Measurements from ENCODE around the gene L2HGDH.
A peak's percentile ranks its signal among the peaks of the same experiment; 100 is the strongest.
"Not testable (repeated sequence)": the region's sequence is repeated elsewhere in the genome, so short reads cannot be mapped to it uniquely, and the experiment has no call there.

L2HGDH gene

GRCh38 chr14:50311972-50312733, at the start of gene L2HGDH, which contains the start of gene DMAC2L:
L2HGDH (minus strand) TSS chr14:50312229; CDS start chr14:50312150, 79 bp downstream.
DMAC2L (plus strand) TSS chr14:50312324; CDS start chr14:50321488, 9,164 bp downstream.
- peak; percentile 77 to 88 (median 82) for DNase-seq (ENCODE audit: low read depth in 3 of 3)

DNA sequence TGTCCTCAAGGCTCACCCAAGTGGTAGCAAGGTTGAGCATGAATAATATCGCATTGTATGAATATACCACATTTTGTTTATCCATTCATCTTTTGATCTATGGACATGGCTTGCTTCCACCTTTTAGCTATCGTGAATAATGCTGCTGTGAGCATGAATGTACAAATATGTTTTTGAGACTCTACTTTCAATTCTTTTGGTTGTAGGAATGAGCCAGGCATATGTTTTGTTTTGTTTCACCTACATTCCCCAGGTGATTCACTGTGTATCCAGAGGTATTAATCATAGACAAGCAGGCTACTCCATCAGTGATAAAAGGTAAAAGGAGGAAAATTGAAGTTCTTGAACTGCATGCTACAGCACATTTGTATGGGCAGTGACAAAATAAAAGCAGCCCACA, 48.8 kb upstream of the L2HGDH start:
- DNase-seq (ENCODE audit: low read depth in 3 of 3): no peak

GRCh38 chr14:50360093-50360492, 48.1 kb upstream of the L2HGDH start:
- no peak for DNase-seq (ENCODE audit: low read depth in 3 of 3)

DNA sequence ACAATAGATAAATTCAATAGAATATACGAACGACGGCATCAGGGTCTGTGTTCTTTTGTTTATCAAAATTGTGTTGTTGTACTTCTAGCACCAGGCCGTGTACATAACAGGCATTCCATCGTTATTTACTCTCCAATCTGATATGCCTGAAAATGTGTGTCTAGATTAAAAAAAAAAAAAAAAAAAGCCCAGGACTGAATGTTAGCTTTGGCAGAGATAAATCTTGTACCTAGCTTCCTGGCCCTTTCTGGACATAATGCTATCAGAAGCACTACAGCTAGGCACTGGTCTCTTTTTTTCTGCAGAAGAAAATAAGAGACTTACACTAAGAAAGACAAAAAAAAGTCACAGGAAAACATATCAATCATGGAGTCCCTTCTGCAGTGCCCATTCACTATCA, 47.6 kb upstream of the L2HGDH start:
- DNase-seq (ENCODE audit: low read depth in 3 of 3): no peak

DNA sequence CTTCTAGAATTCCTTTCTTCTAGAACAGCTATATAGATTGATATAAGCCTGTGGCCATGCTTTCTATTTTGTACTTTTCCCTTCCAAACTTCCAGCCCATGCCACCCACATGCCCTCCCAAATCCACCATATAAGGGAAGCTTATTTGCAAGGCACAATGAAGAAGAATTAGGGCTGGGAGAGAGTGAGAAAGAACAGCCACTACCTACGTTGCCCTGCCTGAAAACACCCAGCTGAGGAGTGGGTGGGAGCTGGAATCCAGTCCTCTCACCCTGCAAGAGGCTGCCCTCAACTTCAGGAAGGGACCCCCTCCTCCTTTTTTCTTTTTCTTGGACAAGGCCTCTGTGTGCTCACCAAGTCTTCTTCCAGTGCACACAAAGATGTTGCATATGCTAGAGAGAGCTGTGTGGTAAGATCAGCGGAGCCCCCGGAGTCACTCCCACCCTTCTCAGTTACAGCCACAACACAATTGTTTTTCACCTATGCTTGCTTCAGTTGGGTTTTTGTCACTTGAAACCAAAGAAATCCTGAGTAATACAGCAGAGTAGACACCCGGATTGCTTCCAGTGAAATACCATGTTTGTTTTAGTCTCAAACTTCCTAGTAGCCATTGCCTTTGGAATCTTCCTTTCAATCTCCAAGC, 45.8 kb upstream of the L2HGDH start:
- no peak for DNase-seq (ENCODE audit: low read depth in 3 of 3)

- DNase-seq (ENCODE audit: low read depth in 3 of 3): no peak
Observed at GRCh38 chr14:50357124-50357523, 45.1 kb upstream of the L2HGDH start.

DNA sequence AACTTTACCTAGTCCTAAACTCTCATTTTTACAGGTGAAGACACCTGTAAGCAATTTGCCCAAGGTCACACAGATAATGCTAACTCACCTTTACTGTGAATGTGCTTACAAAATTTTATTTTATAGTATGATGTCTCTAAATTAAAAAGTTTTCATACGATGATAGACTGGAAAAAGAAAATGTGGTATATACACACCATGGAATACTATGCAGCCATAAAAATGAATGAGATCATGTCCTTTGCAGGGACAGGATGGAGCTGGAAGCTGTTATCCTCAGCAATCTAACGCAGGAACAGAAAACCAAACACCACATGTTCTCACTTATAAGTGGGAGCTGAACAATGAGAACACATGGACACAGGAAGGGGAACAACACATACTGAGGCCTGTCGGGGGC, 44.3 kb upstream of the L2HGDH start:
- DNase-seq (ENCODE audit: low read depth in 3 of 3): not testable (repeated sequence)

GRCh38 chr14:50355692-50356091, 43.7 kb upstream of the L2HGDH start:
- no peak for DNase-seq (ENCODE audit: low read depth in 3 of 3)

- no peak for DNase-seq (ENCODE audit: low read depth in 3 of 3)
Observed at GRCh38 chr14:50354527-50354926, 42.5 kb upstream of the L2HGDH start.

DNA sequence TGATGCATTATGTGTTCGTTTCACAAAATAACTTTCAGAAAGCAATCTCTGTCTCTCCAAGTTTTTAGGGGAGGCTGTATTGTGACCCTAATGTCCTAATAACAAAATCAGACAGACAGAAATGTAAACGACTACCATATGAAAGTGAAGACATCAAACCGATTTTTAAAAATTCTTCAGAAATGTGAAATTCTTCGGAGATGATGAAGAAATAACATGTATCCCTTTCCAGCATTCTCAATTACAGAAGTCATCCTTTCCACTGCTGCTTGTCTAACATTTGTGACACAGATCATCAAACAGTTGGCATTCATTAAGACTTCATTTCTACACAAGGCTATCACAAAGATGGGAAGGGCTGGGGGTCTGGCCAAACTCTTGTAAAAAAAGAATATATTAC, 41.1 kb upstream of the L2HGDH start:
- no peak for DNase-seq (ENCODE audit: low read depth in 3 of 3)

DNA sequence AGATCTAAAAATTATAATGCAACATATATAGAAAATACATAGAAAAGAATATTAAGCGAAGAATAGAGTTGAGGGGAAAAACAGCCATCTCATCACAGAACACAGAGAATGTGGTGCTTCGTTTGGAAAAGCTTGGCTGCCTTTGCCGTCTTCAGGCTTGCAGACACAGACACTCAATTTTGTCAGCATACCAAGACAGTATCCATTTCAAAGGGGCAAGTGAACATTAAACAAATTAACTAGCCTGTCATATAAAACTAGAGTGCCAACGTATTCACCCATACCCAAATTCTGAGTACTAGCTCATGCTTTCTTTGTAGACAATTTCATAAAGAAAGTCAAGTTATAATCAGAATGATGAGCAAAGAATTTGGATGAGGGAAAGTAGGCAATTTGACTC, 40.6 kb upstream of the L2HGDH start:
- DNase-seq (ENCODE audit: low read depth in 3 of 3): no peak

DNA sequence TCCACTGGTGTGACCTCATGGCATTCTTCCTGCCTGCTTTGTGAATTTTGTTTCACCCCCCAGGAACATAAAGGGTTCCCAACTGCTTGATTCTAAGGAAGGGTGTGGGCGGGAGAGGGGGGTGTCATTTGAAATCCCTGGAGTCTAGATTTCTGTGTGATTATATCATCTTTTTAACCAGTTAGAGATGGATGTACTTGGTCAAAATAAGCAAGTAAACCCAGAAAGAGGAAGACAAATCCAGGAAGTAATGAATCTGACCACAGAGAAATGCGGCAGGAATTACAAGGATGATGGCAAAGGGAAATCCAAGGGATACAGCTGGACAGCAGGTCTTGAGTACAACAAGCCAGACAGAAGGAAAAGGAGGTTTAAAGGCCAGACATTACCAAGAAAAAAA, 38.9 kb upstream of the L2HGDH start:
- no peak for DNase-seq (ENCODE audit: low read depth in 3 of 3)

DNA sequence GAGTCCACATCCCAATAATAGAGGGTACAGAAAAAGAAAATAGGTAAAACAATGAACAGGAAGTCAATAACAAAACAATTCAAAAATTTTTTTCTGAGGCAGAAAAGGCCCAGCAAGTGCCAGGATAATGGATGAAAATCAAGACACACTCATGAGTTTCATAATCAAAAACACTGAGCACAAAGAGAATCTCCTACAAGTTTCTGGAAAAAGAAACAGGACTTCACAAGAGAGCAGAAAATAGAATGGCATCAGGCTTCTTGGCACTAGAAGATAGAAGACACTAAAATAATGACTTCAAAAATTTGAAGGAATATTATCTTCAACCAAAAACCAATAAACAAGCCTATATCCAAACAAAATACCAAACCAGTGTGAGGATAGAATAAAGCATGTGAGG, 36.9 kb upstream of the L2HGDH start:
- DNase-seq (ENCODE audit: low read depth in 3 of 3): no peak

GRCh38 chr14:50347521-50347920, 35.5 kb upstream of the L2HGDH start:
- DNase-seq (ENCODE audit: low read depth in 3 of 3): no peak

DNA sequence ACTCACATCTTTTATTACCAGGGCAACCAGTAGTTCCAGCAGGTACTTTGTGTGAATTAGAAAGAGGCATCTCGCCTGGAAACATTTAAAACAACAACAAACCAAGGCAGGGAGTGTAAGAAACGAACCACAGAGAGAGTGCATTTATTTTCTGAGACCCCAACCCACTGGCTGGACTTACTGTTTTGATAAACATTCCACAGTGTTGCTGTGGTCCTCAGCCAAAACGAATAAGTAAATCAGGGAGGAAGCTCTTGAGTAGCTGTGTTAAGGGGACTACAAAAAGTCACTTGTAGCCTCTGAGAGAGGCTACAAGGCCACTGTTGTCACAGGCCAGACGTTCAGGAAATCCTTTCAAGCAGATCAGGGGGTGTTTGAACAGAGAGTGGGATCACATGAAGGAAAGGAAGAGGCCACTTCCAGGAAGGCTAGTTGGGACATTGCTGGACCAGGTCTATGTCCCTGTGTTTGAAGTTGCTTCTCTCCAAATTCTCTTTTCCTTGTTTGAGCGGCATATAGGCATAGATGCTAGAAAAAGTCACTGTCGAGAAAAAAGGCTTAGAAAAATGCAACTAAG, 33.9 kb upstream of the L2HGDH start:
- no peak for DNase-seq (ENCODE audit: low read depth in 3 of 3)

DNA sequence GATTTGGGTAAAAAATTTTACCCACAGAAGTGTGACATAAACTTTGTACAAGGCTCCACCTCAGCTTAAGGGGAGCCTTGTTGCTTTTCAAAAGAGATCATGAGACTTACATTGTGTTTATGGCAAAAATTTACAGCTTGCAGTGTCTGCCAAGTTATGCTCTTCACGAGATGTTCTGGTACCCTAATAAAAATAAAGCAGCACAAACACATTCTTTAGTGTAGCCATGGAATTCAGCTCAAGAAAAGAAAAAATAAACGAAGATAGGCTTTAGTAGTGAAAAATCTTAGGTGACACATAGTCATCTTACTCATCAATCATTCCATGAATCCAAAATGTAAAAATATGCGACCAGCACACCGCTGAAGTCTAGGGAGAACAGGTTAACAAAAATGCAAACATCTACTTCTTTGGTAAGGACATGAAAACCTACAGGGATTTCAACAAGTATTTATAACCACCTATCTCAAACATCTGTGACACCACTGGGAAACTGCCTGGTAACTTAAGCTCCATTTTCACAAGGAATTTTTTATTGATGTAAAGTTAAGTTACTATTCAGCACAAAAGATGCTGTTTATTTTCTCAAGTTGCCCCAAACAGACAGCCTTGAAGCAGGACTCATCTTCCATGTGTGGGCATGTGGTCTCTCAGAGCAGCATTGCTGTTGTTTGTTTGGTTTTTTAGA, 33.0 kb upstream of the L2HGDH start:
- DNase-seq (ENCODE audit: low read depth in 3 of 3): no peak

DNA sequence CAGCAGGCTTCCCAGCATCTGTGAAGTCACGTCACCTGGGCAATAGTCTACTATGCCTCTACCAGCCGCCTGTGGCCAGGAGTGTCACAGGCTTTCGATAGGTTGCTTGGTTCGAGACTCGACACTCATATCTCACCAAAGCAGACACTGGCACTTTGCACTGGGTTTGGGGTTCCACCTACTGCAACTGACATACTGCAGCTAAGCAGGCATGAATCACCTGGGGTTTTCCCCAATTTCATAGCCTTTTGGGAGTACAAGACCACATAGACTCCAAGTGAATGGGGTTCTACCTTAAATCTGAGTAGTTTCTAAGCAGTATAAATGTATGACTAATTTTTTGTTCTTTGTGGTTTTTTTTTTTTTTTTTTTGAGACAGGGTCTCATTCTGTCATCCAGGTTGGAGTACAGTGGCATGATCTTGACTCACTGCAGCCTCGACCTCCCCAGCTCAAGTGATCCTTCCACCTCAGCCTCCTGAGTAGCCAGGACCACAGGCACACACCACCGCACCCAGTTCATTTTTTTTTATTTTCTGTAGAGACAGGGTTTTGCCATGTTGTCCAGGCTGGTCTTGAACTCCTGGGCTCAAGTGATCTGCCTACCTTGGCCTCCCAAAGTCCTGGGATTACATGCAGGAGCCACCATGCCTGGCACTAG, 32.2 kb upstream of the L2HGDH start:
- peak; percentile 58 to 71 (median 70) for DNase-seq (ENCODE audit: low read depth in 3 of 3)

GRCh38 chr14:50343434-50343833, 31.4 kb upstream of the L2HGDH start:
- DNase-seq (ENCODE audit: low read depth in 3 of 3): no peak

GRCh38 chr14:50342221-50343078, 30.4 kb upstream of the L2HGDH start:
- DNase-seq (ENCODE audit: low read depth in 3 of 3): peak in 1 of 3 experiments; percentile 30

DNA sequence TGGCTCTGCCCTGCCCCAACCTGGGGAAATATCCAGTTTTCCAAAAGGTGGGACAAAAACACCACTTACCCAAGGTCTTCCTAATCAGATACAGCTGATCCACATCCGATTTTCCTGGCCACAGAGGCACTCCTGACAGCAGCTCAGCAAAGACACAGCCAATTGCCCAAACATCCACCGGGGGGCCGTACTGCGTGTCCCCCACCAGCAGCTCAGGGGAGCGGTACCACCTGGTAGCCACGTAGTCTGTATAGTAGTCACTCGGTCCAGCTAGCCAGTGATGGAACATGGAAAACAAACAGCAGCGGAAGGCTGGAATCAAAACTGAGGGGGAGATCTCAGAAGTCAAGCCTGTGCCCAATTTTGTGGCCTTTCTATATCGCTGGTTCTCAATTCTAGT, 28.9 kb upstream of the L2HGDH start:
- DNase-seq (ENCODE audit: low read depth in 3 of 3): no peak

GRCh38 chr14:50340045-50340444, 28.0 kb upstream of the L2HGDH start:
- DNase-seq (ENCODE audit: low read depth in 3 of 3): no peak
